ENCODE data around the gene SPEN. TPM values are rescaled to one million over a fixed set of nuclear protein-coding genes. Genes with fewer than 3 reads are reported as not detected.

SPEN gene
- polyA plus RNA-seq (2011; rRNA removed) (3.1 and 4.6 TPM in 2 replicates), polyA minus RNA-seq (2011; rRNA and poly(A)+ RNA removed) (13.6 and 25.0 TPM in 2 replicates)

- Histone ChIP-seq H3K4me3 (ENCODE audit: low read depth, low read length) (peak within 1 kb of the TSS; percentile 93), H3K36me3 (ENCODE audit: control insufficient read depth, insufficient read depth, low read length) (no peaks in the 10 kb centered on the region), H3K27me3 (ENCODE audit: control insufficient read depth, insufficient read depth, low read length) (no peaks in the 10 kb centered on the region)
- ChIA-PET POLR2A (interaction anchor here (1.0 kb wide), 1 partner anchor 10 kb away, joined by 3 read pairs; no protein-coding TSS in a partner anchor), CTCF (interaction anchor here (0.8 to 1.5 kb wide), 5 partner anchors 19 to 147 kb away, joined by 3 to 6 read pairs (median 3); no protein-coding TSS in a partner anchor)
- peak; percentile 85 for DNase-seq (ENCODE audit: low read depth)
- TF ChIP-seq CTCF (IDR thresholded peaks at IDR 0.05; ENCODE audit: insufficient read depth, low read depth, low read length), result no peak
These were observed at the start of gene SPEN for GRCh38 chr1:15847100-15847892. Gene SPEN (plus strand): TSS chr1:15847707. CDS start chr1:15848068, 361 bp downstream.

GRCh38 chr1:15799004-15799867, 48.3 kb upstream of the SPEN start:
- peak; percentile 84 for DNase-seq (ENCODE audit: low read depth)
- Histone ChIP-seq H3K4me3 (ENCODE audit: low read depth, low read length) (no peak overlapping the region), H3K36me3 (ENCODE audit: control insufficient read depth, insufficient read depth, low read length) (no peaks in the 10 kb centered on the region), H3K27me3 (ENCODE audit: control insufficient read depth, insufficient read depth, low read length) (no peaks in the 10 kb centered on the region)
- TF ChIP-seq CTCF (IDR thresholded peaks at IDR 0.05; ENCODE audit: insufficient read depth, low read depth, low read length), result no peak
- ChIA-PET POLR2A (no interaction called here), CTCF (interaction anchor here (0.6 to 6.1 kb wide), 7 partner anchors 11 to 215 kb away, joined by 3 to 26 read pairs (median 3); no protein-coding TSS in a partner anchor)

GRCh38 chr1:15799928-15800835, 47.3 kb upstream of the SPEN start:
- Histone ChIP-seq H3K4me3 (ENCODE audit: low read depth, low read length) (no peak overlapping the region), H3K36me3 (ENCODE audit: control insufficient read depth, insufficient read depth, low read length) (no peaks in the 10 kb centered on the region), H3K27me3 (ENCODE audit: control insufficient read depth, insufficient read depth, low read length) (no peaks in the 10 kb centered on the region)
- ChIA-PET CTCF (interaction anchor here (0.6 to 6.1 kb wide), 7 partner anchors 9 to 209 kb away, joined by 3 to 26 read pairs (median 4); no protein-coding TSS in a partner anchor), POLR2A (interaction anchor here (1.4 kb wide), 1 partner anchor 36 kb away, joined by 3 read pairs; no protein-coding TSS in a partner anchor)
- DNase-seq (ENCODE audit: low read depth), result no peak
- TF ChIP-seq CTCF (IDR thresholded peaks at IDR 0.05; ENCODE audit: insufficient read depth, low read depth, low read length), result no peak

- POLR2A ChIA-PET, result no interaction called here
- no peaks in the 10 kb centered on the region for H3K27me3 ChIP-seq (ENCODE audit: control insufficient read depth, insufficient read depth, low read length)
- TF ChIP-seq CTCF (IDR thresholded peaks at IDR 0.05; ENCODE audit: insufficient read depth, low read depth, low read length), result no peak
- no peak for DNase-seq (ENCODE audit: low read depth)
- CTCF ChIA-PET, result interaction anchor here (0.9 to 6.1 kb wide), 7 partner anchors 10 to 192 kb away, joined by 3 to 26 read pairs (median 5); no protein-coding TSS in a partner anchor
- no peaks in the 10 kb centered on the region for H3K36me3 ChIP-seq (ENCODE audit: control insufficient read depth, insufficient read depth, low read length)
- H3K4me3 ChIP-seq (ENCODE audit: low read depth, low read length), result no peak overlapping the region
These were observed 45.1 kb upstream of the SPEN start for GRCh38 chr1:15802234-15802965.
